NCI-H2029 treated with DMSO at 0.1 percent for 48 hours (cell line): ENCODE data around the gene C11orf24.
"Not testable (repeated sequence)": the region's sequence is repeated elsewhere in the genome, so short reads cannot be mapped to it uniquely, and the experiment has no call there.

Source experiments
- DNase-seq: peaks from one replicate; lab custom pipeline; 2025; lab: John Stamatoyannopoulos, UW

Gene C11orf24

DNA sequence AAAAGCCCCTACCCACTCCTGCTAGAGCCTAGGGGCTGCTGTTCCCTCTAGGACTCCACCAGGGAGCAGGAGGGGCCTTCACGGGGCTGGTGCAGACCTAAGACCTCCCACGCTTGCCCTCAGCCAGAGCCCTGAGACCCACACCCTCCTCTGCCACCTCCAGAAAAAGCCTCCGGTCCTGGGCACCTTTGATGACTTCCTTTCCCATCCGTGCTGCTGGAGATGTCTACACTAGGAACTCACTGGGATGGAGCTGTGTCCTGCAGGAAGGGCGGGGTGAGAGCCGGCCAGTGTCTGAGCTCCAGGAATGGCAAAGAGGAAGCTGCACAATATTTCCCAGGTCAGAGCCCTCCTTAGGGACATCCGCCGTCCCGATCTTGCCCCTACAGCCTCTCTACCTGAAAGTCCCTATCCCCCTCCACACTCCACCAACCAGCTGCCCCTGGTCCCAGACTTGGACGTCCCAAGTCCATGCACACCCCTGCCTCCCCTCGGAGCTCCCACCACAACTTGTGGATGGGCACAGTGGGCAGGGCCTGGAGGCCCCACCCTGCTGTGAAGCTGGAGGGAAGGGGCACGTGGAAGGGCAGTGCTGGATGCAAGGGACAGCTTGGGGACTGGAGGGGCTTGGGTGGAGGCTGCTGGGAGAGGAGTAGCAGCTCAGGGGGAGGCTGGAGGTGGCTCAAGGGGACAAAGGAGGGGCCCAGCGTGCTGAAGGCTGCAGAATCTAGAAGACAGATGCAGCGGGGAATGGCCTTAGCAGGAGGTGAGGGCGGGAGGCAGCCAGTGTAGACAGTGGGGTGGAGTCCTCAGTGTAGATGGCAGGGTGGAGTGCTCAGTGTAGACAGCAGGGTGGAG is 27.1 kb upstream of the C11orf24 start:
- DNase-seq: no peak

- DNase-seq: no peak
Measured at GRCh38 chr11:68297812-68298658, 26.3 kb upstream of the C11orf24 start.

DNA sequence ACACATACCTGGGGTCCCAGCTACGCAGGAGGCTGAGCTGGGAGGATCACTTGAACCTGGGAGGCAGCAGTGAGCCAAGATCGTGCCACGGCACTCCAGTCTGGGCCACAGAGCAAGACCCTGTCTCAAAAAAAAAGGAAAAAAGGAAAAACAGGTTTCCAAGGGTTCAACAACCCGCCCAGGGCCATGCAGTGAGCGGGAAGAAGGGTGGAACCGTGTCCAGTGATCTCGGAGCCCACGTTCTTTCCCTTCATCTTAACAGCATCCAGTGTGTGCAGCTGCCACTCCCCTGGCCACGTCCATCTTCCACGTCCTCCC is 25.7 kb upstream of the C11orf24 start:
- no peak for DNase-seq

DNA sequence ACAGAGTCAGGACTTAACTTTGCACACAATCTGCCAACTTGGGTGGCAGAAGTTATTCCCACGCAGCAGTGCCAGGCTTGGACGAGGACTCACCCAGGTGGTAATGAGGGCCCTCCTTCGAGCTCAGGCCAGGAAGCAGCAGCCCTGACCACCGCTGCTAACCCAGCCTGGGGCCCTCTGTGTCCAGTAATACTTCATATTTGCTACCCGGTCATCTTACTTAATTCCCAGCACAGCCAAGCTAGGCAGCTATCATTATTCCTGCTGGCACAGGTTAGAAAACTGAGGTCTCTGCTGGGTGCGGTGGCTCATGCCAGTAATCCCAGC is 25.2 kb upstream of the C11orf24 start:
- DNase-seq: no peak

DNA sequence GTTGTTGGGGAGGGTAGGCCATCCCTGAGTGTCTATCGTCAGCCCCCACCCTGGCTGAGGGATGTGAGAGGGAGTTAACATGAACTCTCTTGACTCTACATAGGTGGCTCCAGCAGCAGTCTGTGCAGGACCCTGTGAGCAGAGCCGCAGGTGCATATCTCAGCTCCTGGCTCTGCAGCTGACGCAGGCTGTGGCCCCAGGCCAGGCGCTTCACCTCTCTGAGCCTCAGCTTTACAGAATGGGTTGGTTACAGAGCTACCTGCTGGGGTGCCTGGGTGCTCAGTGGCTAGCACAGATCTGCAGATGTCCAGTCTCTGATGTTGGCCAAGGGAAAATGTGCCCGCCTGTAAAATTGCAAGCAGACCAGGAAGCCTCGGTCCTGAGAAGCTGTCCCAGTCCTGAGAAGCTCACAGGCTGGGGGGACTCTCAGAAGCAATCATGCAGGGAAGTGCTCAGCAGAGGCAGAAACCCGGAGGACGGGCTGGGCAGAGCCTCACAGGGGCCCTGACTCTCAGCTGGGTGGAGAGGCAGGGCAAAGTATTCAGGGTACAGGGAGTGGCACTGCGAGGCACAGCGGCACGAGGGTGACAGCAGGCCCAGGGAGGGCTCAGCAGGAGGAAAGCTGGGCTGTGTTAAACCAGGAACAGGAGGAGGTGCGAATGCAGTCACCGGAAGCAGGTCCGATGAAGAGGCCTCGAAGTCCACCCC is 24.7 kb upstream of the C11orf24 start:
- DNase-seq: no peak

- DNase-seq: no peak
Measured at GRCh38 chr11:68295940-68296339, 24.2 kb upstream of the C11orf24 start.

DNA sequence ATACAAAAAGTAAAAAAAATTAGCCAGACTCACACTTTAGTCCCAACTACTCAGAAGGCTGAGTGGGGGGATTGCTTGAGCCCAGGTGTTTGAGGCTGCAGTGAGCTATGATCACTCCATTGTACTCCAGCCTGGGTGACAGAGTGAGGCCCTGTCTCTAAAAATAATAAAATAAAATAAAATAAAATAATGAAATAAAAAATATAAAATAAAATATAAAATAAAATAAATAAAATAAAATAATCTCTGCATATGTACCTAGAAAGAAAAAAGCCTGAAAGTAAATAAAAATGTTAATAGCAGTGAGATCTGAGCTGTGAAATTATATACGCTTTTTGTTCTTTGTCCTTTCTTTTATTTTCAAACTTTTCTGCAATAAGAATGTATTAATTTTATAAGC is 23.5 kb upstream of the C11orf24 start:
- no peak for DNase-seq

- no peak for DNase-seq
Measured at GRCh38 chr11:68293708-68294107, 21.9 kb upstream of the C11orf24 start.

DNA sequence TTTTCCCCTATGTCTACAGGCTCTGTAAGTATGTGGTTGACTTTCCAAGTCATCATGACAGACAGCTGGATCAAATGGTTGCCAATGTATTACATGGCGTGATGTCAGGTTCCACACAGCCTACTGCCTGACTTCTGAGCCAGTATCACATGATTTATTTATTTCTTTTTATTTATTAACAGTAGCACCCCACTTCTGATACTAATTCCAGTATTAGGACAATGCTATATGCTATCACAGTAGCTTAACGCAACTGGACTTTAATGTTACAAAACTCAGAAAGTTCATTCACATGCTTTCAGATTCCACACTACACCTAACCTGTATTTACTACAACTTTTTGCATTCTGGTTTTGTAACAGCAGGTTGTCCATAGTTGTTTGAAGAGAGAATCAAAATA is 17.7 kb upstream of the C11orf24 start:
- DNase-seq: no peak

DNA sequence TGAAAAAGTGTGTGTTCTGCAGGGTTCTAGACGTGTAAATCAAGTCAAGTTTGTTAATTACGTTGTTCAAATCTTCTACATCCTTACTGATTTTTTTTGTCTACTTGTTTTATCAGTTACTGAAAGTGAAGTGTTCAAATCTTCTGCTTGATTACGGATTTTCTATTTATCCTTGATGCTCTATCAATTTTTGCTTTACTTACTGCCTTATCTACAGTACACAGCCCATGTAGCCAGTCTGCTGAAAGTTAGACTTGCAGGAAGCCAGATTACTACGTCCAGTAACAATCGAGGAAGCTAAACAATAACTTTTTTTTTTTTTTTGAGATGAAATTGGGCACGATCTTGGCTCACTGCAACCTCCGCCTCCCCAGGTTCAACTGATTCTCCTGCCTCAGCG is 15.6 kb upstream of the C11orf24 start:
- DNase-seq: no peak

- DNase-seq: not testable (repeated sequence)
Measured at GRCh38 chr11:68284588-68284987, 12.8 kb upstream of the C11orf24 start.

- DNase-seq: no peak
Measured at GRCh38 chr11:68282861-68283230, 11.1 kb upstream of the C11orf24 start.

- no peak for DNase-seq
Measured at GRCh38 chr11:68282141-68282860, 10.5 kb upstream of the C11orf24 start.

DNA sequence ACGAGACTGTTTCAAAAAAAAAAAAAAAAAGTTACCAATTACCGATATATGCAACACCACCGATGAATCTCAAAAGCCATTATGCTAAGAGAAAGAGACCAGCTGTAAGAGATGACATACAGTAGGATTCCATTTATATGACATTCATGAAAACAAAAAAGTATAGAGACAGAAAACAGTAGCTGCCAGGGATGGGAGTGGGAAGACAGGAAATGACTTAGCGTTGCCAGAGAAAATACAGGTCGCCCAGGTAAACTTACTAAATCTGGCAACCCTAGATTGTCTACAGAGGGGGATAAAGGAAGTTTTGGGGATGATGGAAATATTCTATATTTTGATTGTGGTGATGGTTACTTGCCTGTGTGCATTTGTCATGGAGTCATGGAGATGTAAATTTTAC is 7.9 kb upstream of the C11orf24 start:
- no peak for DNase-seq

GRCh38 chr11:68276861-68277260 is 5.1 kb upstream of the C11orf24 start:
- DNase-seq: no peak

DNA sequence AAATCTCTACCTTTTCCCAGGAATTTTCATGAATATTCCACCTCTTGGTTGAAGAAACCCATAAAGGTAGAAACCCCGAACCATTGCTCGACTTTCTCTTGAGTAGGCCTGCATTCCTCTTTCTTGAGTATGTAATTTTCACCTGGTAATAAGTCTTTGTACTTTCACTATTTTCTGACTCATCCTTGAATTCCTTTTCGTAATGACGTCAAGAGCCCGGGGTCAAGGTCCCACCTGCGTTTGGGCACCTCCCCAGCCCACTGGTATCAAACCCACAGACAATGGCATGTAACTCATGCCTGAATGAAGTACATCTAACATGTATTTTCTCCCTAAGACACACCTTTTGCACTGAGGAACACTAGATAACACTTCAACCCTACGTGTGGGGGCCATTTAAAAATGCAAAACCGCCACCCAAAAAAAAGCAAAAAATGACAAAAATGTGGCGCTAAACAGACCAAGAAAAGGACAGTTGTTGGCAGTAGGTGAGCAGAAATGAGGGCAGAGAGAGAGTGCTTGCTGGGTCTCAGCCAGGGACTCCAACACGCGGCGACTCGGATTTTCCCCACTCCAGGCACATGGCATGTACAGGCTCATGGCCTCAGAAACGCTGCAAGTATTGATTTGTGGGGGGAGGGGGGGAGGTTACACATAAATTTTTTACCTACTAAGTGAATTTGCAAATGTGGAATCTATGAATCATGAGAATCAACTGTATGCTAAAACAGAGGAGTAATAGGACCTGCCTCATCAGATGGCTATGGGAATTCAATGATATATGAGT is 4.1 kb upstream of the C11orf24 start:
- DNase-seq: no peak

DNA sequence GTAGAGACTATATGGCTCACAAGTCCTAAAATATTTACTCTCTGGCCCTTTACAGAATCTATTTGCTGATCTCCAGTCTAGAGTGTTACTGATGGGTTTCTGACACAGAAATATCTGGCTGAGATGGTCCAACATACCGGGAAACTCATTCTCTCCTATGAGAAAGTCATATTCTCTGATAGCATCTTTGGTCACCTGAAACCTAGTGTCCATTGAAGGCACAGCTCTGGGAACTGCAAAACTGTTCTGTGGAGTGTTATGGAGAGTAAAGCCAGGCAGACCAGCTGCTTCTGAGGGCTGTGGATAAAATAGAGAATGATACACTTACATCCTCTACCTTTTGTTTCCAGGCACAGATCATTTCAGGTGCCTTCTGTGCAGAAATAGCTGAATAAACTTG is 2.5 kb upstream of the C11orf24 start:
- no peak for DNase-seq

DNA sequence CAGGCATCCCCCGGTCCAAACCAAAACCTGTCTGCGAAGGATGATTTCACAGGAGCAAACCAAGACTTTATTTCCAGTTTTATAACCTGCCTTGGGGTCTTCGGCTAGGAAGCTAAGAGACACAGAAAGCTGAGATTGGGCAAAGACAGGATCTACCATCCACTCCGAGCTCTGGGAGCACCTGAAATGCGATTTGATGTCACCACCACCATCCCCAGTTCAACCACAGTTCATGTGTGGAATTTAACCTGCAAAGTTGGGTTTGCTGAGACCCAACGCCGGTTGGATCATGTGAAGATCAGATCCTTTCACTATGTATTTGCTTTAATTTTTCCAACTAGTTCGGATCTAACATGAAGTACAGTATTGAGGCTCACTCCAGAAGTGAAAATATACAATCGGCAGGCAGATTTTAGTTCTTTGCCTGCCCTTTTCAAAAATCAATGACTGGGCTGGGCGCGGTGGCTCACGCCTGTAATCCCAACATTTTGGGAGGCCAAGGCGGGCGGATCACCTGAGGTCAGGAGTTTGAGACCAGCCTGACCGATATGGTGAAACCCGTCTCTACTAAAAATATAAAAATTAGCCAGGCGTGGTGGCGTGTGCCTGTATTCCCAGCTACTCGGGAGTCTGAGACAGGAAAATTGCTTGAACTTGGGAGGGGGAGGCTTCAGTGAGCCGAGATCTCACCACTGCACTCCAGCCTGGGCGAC is 1.4 kb upstream of the C11orf24 start:
- DNase-seq: no peak

DNA sequence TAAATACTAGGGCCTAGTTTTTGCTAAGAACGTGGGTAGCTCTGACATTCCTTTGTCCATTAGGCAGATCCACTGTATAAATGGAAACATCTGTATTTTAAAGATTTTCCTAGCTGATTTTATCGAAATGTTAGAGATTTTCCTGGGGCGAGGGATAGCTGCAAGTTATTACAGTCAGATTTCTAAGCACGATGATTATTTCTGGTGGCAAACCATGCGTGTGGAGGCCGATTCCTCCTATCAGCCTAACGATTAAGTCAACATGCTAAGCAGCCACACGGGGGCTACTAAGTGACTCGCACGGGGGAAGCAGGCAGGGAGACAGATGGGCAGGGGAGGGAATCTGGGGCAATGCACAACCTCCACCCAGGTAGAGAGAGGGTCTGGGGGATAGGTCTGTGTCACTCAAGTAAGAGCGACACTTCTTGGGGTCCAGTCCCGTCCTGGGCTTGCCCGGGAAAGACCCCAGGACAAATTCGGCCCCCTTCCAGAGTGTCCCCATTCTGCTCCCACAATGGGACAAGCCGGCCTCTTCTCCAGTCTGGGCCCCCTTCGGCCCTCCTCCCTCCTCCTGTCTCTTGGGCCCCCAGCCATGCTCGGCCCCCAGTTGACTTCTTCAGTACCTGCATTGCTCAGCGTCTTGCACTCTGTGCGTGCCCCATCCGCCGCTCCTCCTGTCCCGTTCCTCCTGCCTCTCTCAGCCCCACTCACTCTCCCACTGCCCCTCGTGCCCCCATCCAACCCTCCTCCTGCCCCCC is 571 bp downstream of the C11orf24 start:
- DNase-seq: peak; percentile 5
